GM19328 (cell line): ENCODE results near the gene IMMP2L.

Experiments
- ATAC-seq: cut with Tn5 transposase; IDR thresholded peaks from one replicate; pipeline ENCODE4 v1.9.1; 2021; ENCODE audit warnings: mild to moderate bottlenecking, moderate library complexity; ENCODE audit not compliant: unreplicated experiment

The IMMP2L gene

GRCh38 chr7:111407258-111407657, 155.0 kb downstream of the IMMP2L start:
- no peak for ATAC-seq

GRCh38 chr7:111405621-111406020, 156.7 kb downstream of the IMMP2L start:
- ATAC-seq: no peak

GRCh38 chr7:111401516-111401915, 160.8 kb downstream of the IMMP2L start:
- no peak for ATAC-seq

GRCh38 chr7:111400088-111400487, 162.2 kb downstream of the IMMP2L start:
- ATAC-seq: no peak

GRCh38 chr7:111394891-111395290, 167.4 kb downstream of the IMMP2L start:
- ATAC-seq: no peak

- no peak for ATAC-seq
These were observed 169.1 kb downstream of the IMMP2L start for GRCh38 chr7:111393011-111393754.

- no peak for ATAC-seq
These were observed 170.0 kb downstream of the IMMP2L start for GRCh38 chr7:111392294-111392693.

GRCh38 chr7:111390000-111390399, 172.3 kb downstream of the IMMP2L start:
- ATAC-seq: no peak

- peak; percentile 80 for ATAC-seq
These were observed 173.4 kb downstream of the IMMP2L start for GRCh38 chr7:111388912-111389311.

- no peak for ATAC-seq
These were observed 174.3 kb downstream of the IMMP2L start for GRCh38 chr7:111388016-111388415.

GRCh38 chr7:111384065-111384891, 178.0 kb downstream of the IMMP2L start:
- no peak for ATAC-seq

GRCh38 chr7:111383133-111383532, 179.2 kb downstream of the IMMP2L start:
- no peak for ATAC-seq

GRCh38 chr7:111381590-111381989, 180.7 kb downstream of the IMMP2L start:
- no peak for ATAC-seq

- ATAC-seq: no peak
These were observed 181.3 kb downstream of the IMMP2L start for GRCh38 chr7:111380945-111381344.

- no peak for ATAC-seq
These were observed 188.3 kb downstream of the IMMP2L start for GRCh38 chr7:111374027-111374426.

GRCh38 chr7:111371437-111371836, 190.9 kb downstream of the IMMP2L start:
- ATAC-seq: no peak

GRCh38 chr7:111370002-111370401, 192.3 kb downstream of the IMMP2L start:
- ATAC-seq: no peak

GRCh38 chr7:111368381-111369065, 193.8 kb downstream of the IMMP2L start:
- ATAC-seq: no peak

- ATAC-seq: no peak
These were observed 197.9 kb downstream of the IMMP2L start for GRCh38 chr7:111364413-111364812.

- no peak for ATAC-seq
These were observed 199.2 kb downstream of the IMMP2L start for GRCh38 chr7:111363099-111363498.

GRCh38 chr7:111362506-111363054, 199.7 kb downstream of the IMMP2L start:
- no peak for ATAC-seq
